Loucy (cell line): ENCODE results near the gene SHROOM4.

Source experiments
- H2AFZ ChIP-seq: fragments of 200-600 bp; sonication (generic); 2 replicates; pipeline ENCODE4 v1.6.0; 2016; ENCODE audit warnings: antibody characterized with exemption, mild to moderate bottlenecking, low read length, moderate library complexity
- H3F3A ChIP-seq: fragments of 200-600 bp; 2 replicates; pipeline ENCODE4 v1.6.0; 2016; ENCODE audit warnings: antibody characterized with exemption, low read depth, mild to moderate bottlenecking
- H3K27me3 ChIP-seq: fragments of 200-600 bp; sonication (generic); 2 replicates; pipeline ENCODE4 v1.6.1; 2014; ENCODE audit warnings: low read length, mild to moderate bottlenecking; ENCODE audit not compliant: insufficient read depth, poor library complexity, severe bottlenecking
- H3K36me3 ChIP-seq: fragments of 200-600 bp; sonication (generic); 2 replicates; pipeline ENCODE4 v1.6.1; 2016; ENCODE audit warnings: low read length; ENCODE audit not compliant: insufficient read depth
- H3K4me1 ChIP-seq: fragments of 200-600 bp; sonication (generic); 2 replicates; pipeline ENCODE4 v1.5.1; 2014; ENCODE audit warnings: low read length, mild to moderate bottlenecking; ENCODE audit not compliant: insufficient read depth, poor library complexity, severe bottlenecking
- H3K4me2 ChIP-seq: fragments of 200-600 bp; sonication (generic); 2 replicates; pipeline ENCODE4 v1.6.0; 2014; ENCODE audit warnings: antibody characterized with exemption, low read length, low read depth, mild to moderate bottlenecking; ENCODE audit not compliant: poor library complexity, severe bottlenecking
- H3K4me3 ChIP-seq: fragments of 200-600 bp; sonication (generic); 2 replicates; pipeline ENCODE4 v1.5.1; 2014; ENCODE audit warnings: low read length, mild to moderate bottlenecking, mixed read lengths; ENCODE audit not compliant: poor library complexity, severe bottlenecking
- H3K79me2 ChIP-seq: fragments of 200-600 bp; sonication (generic); 2 replicates; pipeline ENCODE4 v1.6.1; 2014; ENCODE audit warnings: low read length; ENCODE audit not compliant: insufficient read depth
- H3K9ac ChIP-seq: fragments of 200-600 bp; sonication (generic); 2 replicates; pipeline ENCODE4 v1.6.0; 2014; ENCODE audit warnings: mild to moderate bottlenecking, low read depth, low read length, moderate library complexity; ENCODE audit not compliant: poor library complexity, severe bottlenecking
- H3K9me2 ChIP-seq: fragments of 200-600 bp; sonication (generic); replicated peaks from 2 replicates; pipeline ENCODE4 v1.6.1; 2016; ENCODE audit warnings: low read depth, low read length, mixed read lengths
- H3K9me3 ChIP-seq: fragments of 200-600 bp; sonication (generic); 2 replicates; pipeline ENCODE4 v1.6.1; 2014; ENCODE audit warnings: mild to moderate bottlenecking, antibody characterized with exemption, low read length, low read depth; ENCODE audit not compliant: insufficient read depth
- H4K20me1 ChIP-seq: fragments of 200-600 bp; sonication (generic); 2 replicates; pipeline ENCODE4 v1.6.0; 2014; ENCODE audit warnings: antibody characterized with exemption, low read length, mild to moderate bottlenecking; ENCODE audit not compliant: insufficient read depth, poor library complexity, severe bottlenecking
- EZH2phosphoT487 ChIP-seq: fragments of 200-600 bp; IDR thresholded peaks from 2 replicates; pipeline ENCODE4 v1.6.1; 2018; ENCODE audit warnings: antibody characterized with exemption, mild to moderate bottlenecking, moderate library complexity, borderline replicate concordance
- TF ChIP-seq, protein P1 (sequence below): fragments of 200-600 bp; sonication (generic); conservative IDR thresholded peaks from 2 replicates; pipeline ENCODE4 v1.5.1; 2014; ENCODE audit warnings: mild to moderate bottlenecking, antibody characterized with exemption, low read length

Gene SHROOM4

DNA sequence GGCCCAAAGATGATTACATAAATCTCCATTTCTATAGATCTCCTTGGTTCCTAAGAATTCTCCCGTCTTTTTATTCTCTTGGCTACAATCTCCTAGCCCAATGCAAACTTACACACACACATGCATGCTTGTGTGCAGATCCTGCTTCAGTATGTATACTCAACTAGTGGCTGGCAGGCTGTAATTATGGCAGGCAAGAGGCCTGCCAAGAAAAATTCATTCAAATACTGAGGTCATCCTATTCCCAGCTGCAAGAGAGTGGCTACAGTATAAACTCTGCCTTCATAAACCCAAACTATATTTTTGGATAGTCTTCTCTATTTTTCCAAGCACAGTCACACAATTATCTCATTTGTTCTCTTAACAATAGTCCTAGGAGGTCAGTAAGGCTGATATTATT lies 95.2 kb downstream of the SHROOM4 start:
- H4K20me1 ChIP-seq = no peaks in the 10 kb centered on the region
- H3F3A ChIP-seq = no peaks in the 10 kb centered on the region
- H3K4me1 ChIP-seq = no peaks in the 10 kb centered on the region
- no peaks in the 10 kb centered on the region for H3K79me2 ChIP-seq
- H3K4me3 ChIP-seq = no peak overlapping the region
- H3K4me2 ChIP-seq = no peak overlapping the region
- no peak overlapping the region for H3K9ac ChIP-seq
- no peaks in the 10 kb centered on the region for H3K27me3 ChIP-seq
- no peak overlapping the region for H2AFZ ChIP-seq
- no peak for TF ChIP-seq EZH2phosphoT487
- TF ChIP-seq, protein P1, sequence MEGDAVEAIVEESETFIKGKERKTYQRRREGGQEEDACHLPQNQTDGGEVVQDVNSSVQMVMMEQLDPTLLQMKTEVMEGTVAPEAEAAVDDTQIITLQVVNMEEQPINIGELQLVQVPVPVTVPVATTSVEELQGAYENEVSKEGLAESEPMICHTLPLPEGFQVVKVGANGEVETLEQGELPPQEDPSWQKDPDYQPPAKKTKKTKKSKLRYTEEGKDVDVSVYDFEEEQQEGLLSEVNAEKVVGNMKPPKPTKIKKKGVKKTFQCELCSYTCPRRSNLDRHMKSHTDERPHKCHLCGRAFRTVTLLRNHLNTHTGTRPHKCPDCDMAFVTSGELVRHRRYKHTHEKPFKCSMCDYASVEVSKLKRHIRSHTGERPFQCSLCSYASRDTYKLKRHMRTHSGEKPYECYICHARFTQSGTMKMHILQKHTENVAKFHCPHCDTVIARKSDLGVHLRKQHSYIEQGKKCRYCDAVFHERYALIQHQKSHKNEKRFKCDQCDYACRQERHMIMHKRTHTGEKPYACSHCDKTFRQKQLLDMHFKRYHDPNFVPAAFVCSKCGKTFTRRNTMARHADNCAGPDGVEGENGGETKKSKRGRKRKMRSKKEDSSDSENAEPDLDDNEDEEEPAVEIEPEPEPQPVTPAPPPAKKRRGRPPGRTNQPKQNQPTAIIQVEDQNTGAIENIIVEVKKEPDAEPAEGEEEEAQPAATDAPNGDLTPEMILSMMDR = no peak
- no peaks in the 10 kb centered on the region for H3K9me2 ChIP-seq
- no peaks in the 10 kb centered on the region for H3K36me3 ChIP-seq
- H3K9me3 ChIP-seq = no peaks in the 10 kb centered on the region

DNA sequence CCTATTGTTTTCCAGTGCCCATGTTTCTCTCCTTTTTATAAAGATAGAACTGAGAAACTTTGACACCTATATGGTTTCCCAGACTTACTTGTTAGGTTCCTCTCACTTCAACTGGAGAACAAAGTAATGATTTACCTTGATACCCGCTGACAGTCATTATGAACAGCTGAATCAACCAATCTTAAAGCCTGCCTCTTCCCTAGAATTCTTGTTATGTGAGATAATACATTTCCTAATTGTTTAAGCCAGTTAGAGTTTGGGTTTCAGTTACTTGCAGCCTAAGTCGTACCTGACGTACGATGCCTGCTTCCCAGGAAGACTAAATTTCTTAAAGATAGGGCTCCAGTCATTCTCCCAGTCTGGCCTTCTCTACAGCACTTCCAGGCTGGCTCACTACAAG lies 97.3 kb downstream of the SHROOM4 start:
- Histone ChIP-seq H3K27me3 (no peaks in the 10 kb centered on the region), H3K4me2 (no peak overlapping the region), H3F3A (no peaks in the 10 kb centered on the region), H4K20me1 (no peaks in the 10 kb centered on the region), H3K4me3 (no peak overlapping the region), H3K9ac (no peak overlapping the region), H3K9me3 (no peaks in the 10 kb centered on the region), H3K36me3 (no peaks in the 10 kb centered on the region), H3K9me2 (no peaks in the 10 kb centered on the region), H2AFZ (no peak overlapping the region), H3K4me1 (no peaks in the 10 kb centered on the region), H3K79me2 (no peaks in the 10 kb centered on the region)
- TF ChIP-seq, protein P1 = no peak
- TF ChIP-seq EZH2phosphoT487 = no peak

DNA sequence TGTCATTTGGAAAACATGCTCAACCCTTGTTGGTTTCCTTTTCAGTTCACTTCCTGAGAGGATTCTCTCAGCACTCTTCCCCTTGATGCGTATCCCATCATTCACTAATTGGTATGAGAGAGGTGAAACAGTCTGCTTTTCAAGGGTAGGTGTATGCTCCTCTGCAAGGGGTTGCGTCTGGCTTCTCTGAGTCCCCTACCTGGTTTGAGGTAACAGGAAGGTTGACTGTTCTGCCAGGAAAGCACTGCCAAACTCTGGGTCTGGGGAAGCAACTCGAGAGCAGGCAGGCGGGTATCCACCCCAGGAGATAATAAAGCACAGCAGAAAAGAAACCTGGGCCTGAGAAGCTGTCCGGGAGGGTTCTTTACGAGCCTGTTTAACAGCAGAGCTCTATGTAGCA lies 101.2 kb downstream of the SHROOM4 start:
- Histone ChIP-seq H3K4me1 (no peaks in the 10 kb centered on the region), H2AFZ (no peak overlapping the region), H3K27me3 (no peaks in the 10 kb centered on the region), H4K20me1 (no peaks in the 10 kb centered on the region), H3K79me2 (no peaks in the 10 kb centered on the region), H3K4me2 (no peak overlapping the region), H3K4me3 (no peak overlapping the region), H3K9me3 (no peaks in the 10 kb centered on the region), H3K36me3 (no peaks in the 10 kb centered on the region), H3K9me2 (no peaks in the 10 kb centered on the region), H3F3A (no peaks in the 10 kb centered on the region), H3K9ac (no peak overlapping the region)
- TF ChIP-seq EZH2phosphoT487 = no peak
- TF ChIP-seq, protein P1 = no peak
